Tongue (tissue), 2 donors: ENCODE results near the gene PAEP. TPM values are rescaled to one million over a fixed set of nuclear protein-coding genes. Genes with fewer than 3 reads are reported as not detected.

Experiments used
- DNase-seq: peaks from one replicate; pipeline ENCODE4 v3.0.0-alpha.2; 2015
- total RNA-seq: library from RNA; depleted of rRNA; stranded (reverse); fragments of >200 nt; gene quantifications from one replicate; pipeline ENCODE4 v1.2.3, GENCODE V29; 2014

PAEP gene
- total RNA-seq, 1 donor from 2014 or later, result not detected

- DNase-seq, result peak; percentile 5
Measured at GRCh38 chr9:135551031-135551430, 10.5 kb upstream of the PAEP start.

GRCh38 chr9:135551456-135551855, 10.1 kb upstream of the PAEP start:
- DNase-seq, result no peak

- no peak for DNase-seq
Measured at GRCh38 chr9:135552021-135552697, 9.4 kb upstream of the PAEP start.

- no peak for DNase-seq
Measured at GRCh38 chr9:135552698-135553171, 8.8 kb upstream of the PAEP start.

- no peak for DNase-seq
Measured at GRCh38 chr9:135554718-135555117, 6.8 kb upstream of the PAEP start.

- no peak for DNase-seq
Measured at GRCh38 chr9:135555203-135555602, 6.4 kb upstream of the PAEP start.

- no peak for DNase-seq
Measured at GRCh38 chr9:135555910-135556309, 5.6 kb upstream of the PAEP start.

- DNase-seq, result no peak
Measured at GRCh38 chr9:135559606-135560005, 1.9 kb upstream of the PAEP start.

GRCh38 chr9:135562235-135562745, 734 bp downstream of the PAEP start:
- DNase-seq, result no peak

- no peak for DNase-seq
Measured at GRCh38 chr9:135563039-135563476, 1.5 kb downstream of the PAEP start.

- no peak for DNase-seq
Measured at GRCh38 chr9:135563858-135564257, 2.3 kb downstream of the PAEP start.

GRCh38 chr9:135565141-135565628, 3.6 kb downstream of the PAEP start:
- DNase-seq, result no peak

GRCh38 chr9:135565636-135566035, 4.1 kb downstream of the PAEP start:
- no peak for DNase-seq

- DNase-seq, result no peak
Measured at GRCh38 chr9:135566552-135566951, 5.0 kb downstream of the PAEP start.

GRCh38 chr9:135567311-135567710, 5.8 kb downstream of the PAEP start:
- no peak for DNase-seq

- DNase-seq, result no peak
Measured at GRCh38 chr9:135568026-135568425, 6.5 kb downstream of the PAEP start.

GRCh38 chr9:135570456-135570855, 8.9 kb downstream of the PAEP start:
- DNase-seq, result no peak

GRCh38 chr9:135572233-135572632, 10.7 kb downstream of the PAEP start:
- DNase-seq, result no peak

GRCh38 chr9:135573124-135573523, 11.6 kb downstream of the PAEP start:
- no peak for DNase-seq

GRCh38 chr9:135574331-135574730, 12.8 kb downstream of the PAEP start:
- no peak for DNase-seq

GRCh38 chr9:135574943-135575342, 13.4 kb downstream of the PAEP start:
- no peak for DNase-seq

GRCh38 chr9:135575995-135576631, 14.6 kb downstream of the PAEP start:
- no peak for DNase-seq

GRCh38 chr9:135577256-135577655, 15.7 kb downstream of the PAEP start:
- no peak for DNase-seq

GRCh38 chr9:135579356-135579755, 17.8 kb downstream of the PAEP start:
- no peak for DNase-seq
